Left lung (tissue), 10 donors: ENCODE measurements around the gene DDN. TPM values are rescaled to one million over a fixed set of nuclear protein-coding genes. Genes with fewer than 3 reads are reported as not detected.

ENCODE experiments used
- ATAC-seq: fragments of 200-7000 bp; cut with Tn5 transposase; one replicate; pipeline ENCODE4 v1.9.1; 2020; ENCODE audit warnings: moderate library complexity
- DNase-seq, 4 donors: peaks; one replicate each; pipeline ENCODE4 v3.0.0-alpha.2; 2013 to 2020
- H3K27ac ChIP-seq, 2 donors: fragments of 200-600 bp; sonication (generic) in 1 of 2; one replicate each; pipeline versions ENCODE4 v1.5.0 to v1.8.0; 2020 to 2021
- H3K27me3 ChIP-seq, 2 donors: fragments of 200-600 bp; sonication (generic) in 1 of 2; one replicate each; pipeline versions ENCODE4 v1.5.0 to v1.8.0; 2020 to 2021
- H3K36me3 ChIP-seq, 2 donors: fragments of 200-600 bp; sonication (generic) in 1 of 2; one replicate each; pipeline versions ENCODE4 v1.5.0 to v1.8.0; 2020 to 2021
- H3K4me1 ChIP-seq, 2 donors: fragments of 200-600 bp; one replicate each; pipeline ENCODE4 v1.8.0; 2021
- H3K4me3 ChIP-seq, 2 donors: fragments of 200-600 bp; sonication (generic) in 1 of 2; one replicate each; pipeline versions ENCODE4 v1.5.0 to v1.8.0; 2020 to 2021; ENCODE audit warnings: mild to moderate bottlenecking in 1 of 2
- H3K9me3 ChIP-seq, 2 donors: fragments of 200-600 bp; sonication (generic) in 1 of 2; one replicate each; pipeline versions ENCODE4 v1.5.0 to v1.8.0; 2020 to 2021
- CTCF ChIP-seq, 2 donors: fragments of 200-600 bp; sonication (generic) in 1 of 2; IDR thresholded peaks; one replicate each; pipeline versions ENCODE4 v1.5.0 to v1.8.0; 2021; ENCODE audit warnings: antibody characterized with exemption in 2 of 2
- intact Hi-C, 2 donors: fragments of 100-400 bp; cut with DNase I; formaldehyde crosslinking; loops; one replicate each; pipeline versions ENCODE4 v1.11.2 to v1.14.2; 2022
- polyA plus RNA-seq, 6 donors: library from polyadenylated mRNA; unstranded; fragments of 120-200 nt; gene quantifications; one replicate each; pipeline ENCODE4 v1.2.1, GENCODE V29; 2013; ENCODE audit not compliant: insufficient read length in 6 of 6
- total RNA-seq, 2 donors: library from RNA; stranded (reverse); fragmentation: NEBNext Ultra II Directional; extraction: Animal tissue kit (Norgen Biotek cat#: 25700); gene quantifications; one replicate each; pipeline ENCODE4 v1.2.1, GENCODE V29; 2021
- donor health status: DM: no; HTN: yes; CAD: no.
- donor health status: DM: no; HTN: no; CAD: no.

Gene DDN
- total and polyA plus RNA-seq, 8 donors = 0.06 to 0.68 (median 0.23) TPM

DNA sequence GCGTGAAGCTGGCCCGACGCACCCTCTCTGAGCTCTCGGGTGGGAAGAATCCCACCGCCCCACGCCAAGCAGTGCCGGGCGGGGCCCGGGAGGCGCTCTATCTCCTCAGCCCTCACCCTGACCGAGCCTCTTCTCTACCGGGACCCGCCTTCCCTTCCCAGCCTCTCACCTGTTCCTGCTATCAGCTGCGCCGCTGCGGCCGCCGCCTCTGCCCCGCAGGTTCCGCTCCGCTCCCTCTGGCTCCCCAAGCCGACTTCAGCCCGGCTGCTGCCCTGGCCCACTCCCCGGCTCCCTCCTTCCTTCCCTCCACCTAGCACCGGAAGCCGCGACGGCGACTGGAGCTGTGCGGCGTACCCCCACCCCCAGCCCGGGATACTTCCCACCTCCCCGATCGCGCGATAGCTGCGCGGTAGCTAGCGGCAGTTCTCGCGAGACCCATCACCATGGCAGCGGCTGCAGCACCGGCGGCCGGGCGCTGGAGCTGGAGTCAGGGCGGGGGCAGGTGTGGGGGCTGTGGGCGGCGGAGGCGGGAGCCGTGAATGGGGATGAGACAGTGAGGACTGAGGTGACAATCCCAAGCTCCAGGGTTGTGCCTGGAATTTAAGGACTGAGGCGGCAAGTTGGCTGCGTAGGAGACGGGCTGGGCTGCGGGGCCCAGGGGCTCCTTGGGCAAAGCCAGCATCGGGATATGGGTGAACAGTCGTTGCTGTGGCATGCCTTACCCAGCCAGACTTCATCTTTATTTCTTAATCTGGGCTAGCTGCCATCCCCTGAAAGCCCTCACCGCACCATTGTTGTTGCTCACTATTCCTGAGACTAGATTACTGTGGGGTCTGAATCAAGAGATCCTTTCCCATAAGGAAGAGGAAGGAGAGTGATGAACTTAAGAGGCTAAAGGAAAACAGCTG lies 41.8 kb downstream of the DDN start, which contains the start of gene ARF3:
Gene ARF3, minus strand, starts transcription at position 347 of the 908 bp plus-strand sequence. CDS start 16,392 bp downstream, outside the sequence.
- peaks cover 12 to 38% of the 10 kb centered on the region in 2 donors for H3K4me1 ChIP-seq
- H3K9me3 ChIP-seq = no peaks in the 10 kb centered on the region
- peaks cover 0 to 7% of the 10 kb centered on the region in 2 donors for H3K27me3 ChIP-seq
- ATAC-seq (peak; percentile 93), DNase-seq (peak; percentile 89 to 99 (median 96))
- peaks cover 3 to 10% of the 10 kb centered on the region in 2 donors for H3K36me3 ChIP-seq
- H3K27ac ChIP-seq = peak within 1 kb of the TSS; percentile 82 to 89
- TF ChIP-seq CTCF (IDR thresholded peaks at IDR 0.05) = peak in 1 of 2 donors; percentile 5
- H3K4me3 ChIP-seq = peak within 1 kb of the TSS; percentile 97 to 100
- intact Hi-C loops = no loop called here

- Histone ChIP-seq H3K27ac (peak overlapping the region; percentile 82 to 89), H3K36me3 (peaks cover 3 to 19% of the 10 kb centered on the region in 2 donors), H3K9me3 (no peaks in the 10 kb centered on the region), H3K4me3 (peak overlapping the region; percentile 97 to 100), H3K4me1 (peaks cover 12 to 38% of the 10 kb centered on the region in 2 donors), H3K27me3 (peaks cover 0 to 6% of the 10 kb centered on the region in 2 donors)
- no peak for TF ChIP-seq CTCF (IDR thresholded peaks at IDR 0.05)
- peak; percentile 80 to 92 (median 90) for DNase-seq
- ATAC-seq = peak; percentile 91
- intact Hi-C loops = no loop called here
Measured at GRCh38 chr12:48956279-48957140, 42.7 kb downstream of the DDN start.

- H3K4me1 ChIP-seq = peaks cover 12 to 38% of the 10 kb centered on the region in 2 donors
- intact Hi-C loops = no loop called here
- DNase-seq (no peak), ATAC-seq (no peak)
- peak overlapping the region; percentile 29 to 48 for H3K27ac ChIP-seq
- no peaks in the 10 kb centered on the region for H3K9me3 ChIP-seq
- peaks cover 3 to 30% of the 10 kb centered on the region in 2 donors for H3K36me3 ChIP-seq
- TF ChIP-seq CTCF (IDR thresholded peaks at IDR 0.05) = no peak
- no peaks in the 10 kb centered on the region for H3K27me3 ChIP-seq
- H3K4me3 ChIP-seq = no peak overlapping the region
Measured at GRCh38 chr12:48954841-48955501, 44.2 kb downstream of the DDN start.

DNA sequence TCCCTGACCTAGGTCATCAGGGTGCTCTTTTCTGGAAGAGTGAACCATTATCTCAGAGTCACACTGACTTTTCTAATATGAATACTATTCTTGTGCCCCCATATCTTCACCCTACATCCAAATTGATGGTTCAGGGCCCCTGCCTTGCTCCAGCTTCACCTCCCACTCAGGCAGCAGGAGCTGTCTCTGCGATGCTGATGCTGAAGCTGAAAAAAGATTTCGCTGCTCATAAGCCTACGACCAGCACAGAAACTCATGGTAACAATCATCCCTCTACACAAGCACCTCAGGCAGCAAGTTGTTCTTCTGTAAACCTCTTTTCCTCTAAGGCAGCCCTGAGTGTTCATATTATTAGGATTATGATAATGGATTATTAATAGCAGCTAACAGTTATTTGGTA lies 45.1 kb downstream of the DDN start:
- Histone ChIP-seq H3K36me3 (peaks cover 3 to 39% of the 10 kb centered on the region in 2 donors), H3K27me3 (no peaks in the 10 kb centered on the region), H3K4me1 (peaks cover 12 to 38% of the 10 kb centered on the region in 2 donors), H3K27ac (no peak overlapping the region), H3K4me3 (no peak overlapping the region), H3K9me3 (no peaks in the 10 kb centered on the region)
- intact Hi-C loops = no loop called here
- TF ChIP-seq CTCF (IDR thresholded peaks at IDR 0.05) = no peak
- ATAC-seq (no peak), DNase-seq (no peak)
